NCI-H1092 treated with DMSO at 0.1 percent for 48 hours (cell line): ENCODE results near the gene CACNA1G.

Experiments used
- DNase-seq: peaks from one replicate; lab custom pipeline; 2025; lab: John Stamatoyannopoulos, UW

Gene CACNA1G

GRCh38 chr17:50568659-50569058 is 8.1 kb downstream of the CACNA1G start:
- no peak for DNase-seq

DNA sequence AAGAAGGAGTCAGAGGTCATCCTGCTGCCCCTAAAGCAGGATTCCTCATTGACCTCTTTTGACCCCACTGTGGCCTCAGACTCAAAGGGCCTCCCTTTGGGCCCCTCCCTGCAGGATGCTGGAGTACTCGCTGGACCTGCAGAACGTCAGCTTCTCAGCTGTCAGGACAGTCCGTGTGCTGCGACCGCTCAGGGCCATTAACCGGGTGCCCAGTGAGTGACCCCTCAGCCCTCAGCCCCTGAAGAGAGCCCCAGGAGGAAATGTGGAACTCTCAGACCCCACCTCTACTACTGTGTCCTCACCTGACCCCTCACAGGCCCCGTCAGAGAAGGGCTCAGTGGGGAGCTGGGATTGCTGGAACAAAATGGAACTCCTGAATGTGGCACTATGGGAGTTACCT is 9.1 kb downstream of the CACNA1G start:
- no peak for DNase-seq

- no peak for DNase-seq
These were observed 9.5 kb downstream of the CACNA1G start for GRCh38 chr17:50570032-50570431.

- DNase-seq, result no peak
These were observed 10.0 kb downstream of the CACNA1G start for GRCh38 chr17:50570528-50570927.

GRCh38 chr17:50571681-50572080 is 11.2 kb downstream of the CACNA1G start:
- DNase-seq, result no peak

DNA sequence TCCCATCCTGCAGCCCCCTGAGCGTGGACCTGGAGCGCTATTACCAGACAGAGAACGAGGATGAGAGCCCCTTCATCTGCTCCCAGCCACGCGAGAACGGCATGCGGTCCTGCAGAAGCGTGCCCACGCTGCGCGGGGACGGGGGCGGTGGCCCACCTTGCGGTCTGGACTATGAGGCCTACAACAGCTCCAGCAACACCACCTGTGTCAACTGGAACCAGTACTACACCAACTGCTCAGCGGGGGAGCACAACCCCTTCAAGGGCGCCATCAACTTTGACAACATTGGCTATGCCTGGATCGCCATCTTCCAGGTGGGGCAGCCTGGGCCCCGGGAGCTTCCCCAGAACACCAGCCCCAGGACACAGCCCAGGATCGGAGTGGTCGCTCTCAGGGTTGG is 12.0 kb downstream of the CACNA1G start:
- DNase-seq, result no peak

GRCh38 chr17:50573866-50574611 is 13.5 kb downstream of the CACNA1G start:
- no peak for DNase-seq

DNA sequence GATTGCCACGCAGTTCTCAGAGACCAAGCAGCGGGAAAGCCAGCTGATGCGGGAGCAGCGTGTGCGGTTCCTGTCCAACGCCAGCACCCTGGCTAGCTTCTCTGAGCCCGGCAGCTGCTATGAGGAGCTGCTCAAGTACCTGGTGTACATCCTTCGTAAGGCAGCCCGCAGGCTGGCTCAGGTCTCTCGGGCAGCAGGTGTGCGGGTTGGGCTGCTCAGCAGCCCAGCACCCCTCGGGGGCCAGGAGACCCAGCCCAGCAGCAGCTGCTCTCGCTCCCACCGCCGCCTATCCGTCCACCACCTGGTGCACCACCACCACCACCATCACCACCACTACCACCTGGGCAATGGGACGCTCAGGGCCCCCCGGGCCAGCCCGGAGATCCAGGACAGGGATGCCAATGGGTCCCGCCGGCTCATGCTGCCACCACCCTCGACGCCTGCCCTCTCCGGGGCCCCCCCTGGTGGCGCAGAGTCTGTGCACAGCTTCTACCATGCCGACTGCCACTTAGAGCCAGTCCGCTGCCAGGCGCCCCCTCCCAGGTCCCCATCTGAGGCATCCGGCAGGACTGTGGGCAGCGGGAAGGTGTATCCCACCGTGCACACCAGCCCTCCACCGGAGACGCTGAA is 15.2 kb downstream of the CACNA1G start:
- no peak for DNase-seq

DNA sequence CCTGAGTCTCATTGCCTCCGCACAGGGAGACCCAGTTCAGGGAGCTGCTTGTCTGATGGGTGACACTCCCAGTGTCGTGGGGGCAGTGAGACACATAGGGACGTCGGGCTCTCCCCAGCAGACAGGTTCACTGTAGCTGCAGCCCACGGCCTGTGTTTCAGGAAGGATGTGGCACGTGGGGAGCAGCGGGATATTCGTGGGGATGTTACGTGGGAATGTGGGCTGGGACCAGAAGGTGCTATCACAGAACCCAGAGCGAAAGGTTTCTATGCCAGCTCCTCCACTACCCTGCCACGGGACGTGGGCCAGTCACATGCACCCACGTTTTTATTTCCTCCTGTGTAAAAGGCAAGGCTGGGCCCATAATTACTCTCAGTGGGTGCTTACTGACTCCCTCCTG is 16.3 kb downstream of the CACNA1G start:
- no peak for DNase-seq

DNA sequence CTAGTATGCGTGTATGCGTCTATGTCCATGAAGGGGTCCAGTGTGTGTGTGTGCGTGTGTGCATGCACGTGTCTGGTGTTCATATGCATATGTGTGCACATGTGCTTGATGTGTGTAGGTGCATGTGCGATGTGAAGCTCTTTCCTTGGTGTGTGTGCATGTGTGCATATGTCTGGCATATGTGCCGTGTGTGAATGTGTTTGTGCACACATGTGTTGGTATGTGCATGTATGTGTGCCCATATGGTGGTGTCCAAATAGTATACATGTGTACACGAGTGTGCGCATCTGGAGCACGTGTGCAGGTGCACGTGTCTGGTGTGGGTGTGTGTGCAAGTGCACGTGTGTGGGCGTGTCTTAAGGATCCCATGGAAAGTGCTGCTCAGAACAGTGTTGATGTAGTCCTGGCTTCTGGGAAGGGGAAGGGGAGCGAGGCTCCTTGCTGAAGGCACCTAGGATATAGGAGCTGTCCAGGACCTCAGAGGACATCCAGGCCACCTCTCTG is 17.0 kb downstream of the CACNA1G start:
- no peak for DNase-seq

DNA sequence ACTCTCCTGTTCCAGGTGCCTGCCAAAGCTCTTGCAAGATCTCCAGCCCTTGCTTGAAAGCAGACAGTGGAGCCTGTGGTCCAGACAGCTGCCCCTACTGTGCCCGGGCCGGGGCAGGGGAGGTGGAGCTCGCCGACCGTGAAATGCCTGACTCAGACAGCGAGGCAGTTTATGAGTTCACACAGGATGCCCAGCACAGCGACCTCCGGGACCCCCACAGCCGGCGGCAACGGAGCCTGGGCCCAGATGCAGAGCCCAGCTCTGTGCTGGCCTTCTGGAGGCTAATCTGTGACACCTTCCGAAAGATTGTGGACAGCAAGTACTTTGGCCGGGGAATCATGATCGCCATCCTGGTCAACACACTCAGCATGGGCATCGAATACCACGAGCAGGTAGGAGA is 17.7 kb downstream of the CACNA1G start:
- DNase-seq, result no peak

DNA sequence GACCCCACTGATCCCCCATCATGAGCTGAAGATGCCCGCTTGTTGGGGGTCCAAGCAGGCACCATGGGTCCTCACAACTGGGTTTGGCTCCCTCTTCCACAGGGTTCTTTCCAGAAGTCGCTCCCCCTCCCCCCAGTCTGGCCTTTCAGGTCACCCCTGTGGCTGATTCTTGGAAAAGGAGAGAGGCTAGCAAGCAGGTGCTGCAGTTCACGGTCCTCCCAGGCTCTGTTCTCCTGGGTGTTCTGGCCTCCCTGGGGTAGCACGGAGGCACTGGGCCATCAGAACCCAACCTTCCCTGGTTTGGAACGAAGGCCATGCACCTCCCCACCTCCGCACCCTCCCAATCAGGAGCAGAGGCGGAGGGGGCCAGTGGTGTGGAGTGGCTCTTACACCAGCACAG is 18.9 kb downstream of the CACNA1G start:
- DNase-seq, result no peak

GRCh38 chr17:50580646-50581045 is 20.1 kb downstream of the CACNA1G start:
- no peak for DNase-seq

- DNase-seq, result no peak
These were observed 20.8 kb downstream of the CACNA1G start for GRCh38 chr17:50581316-50581715.

DNA sequence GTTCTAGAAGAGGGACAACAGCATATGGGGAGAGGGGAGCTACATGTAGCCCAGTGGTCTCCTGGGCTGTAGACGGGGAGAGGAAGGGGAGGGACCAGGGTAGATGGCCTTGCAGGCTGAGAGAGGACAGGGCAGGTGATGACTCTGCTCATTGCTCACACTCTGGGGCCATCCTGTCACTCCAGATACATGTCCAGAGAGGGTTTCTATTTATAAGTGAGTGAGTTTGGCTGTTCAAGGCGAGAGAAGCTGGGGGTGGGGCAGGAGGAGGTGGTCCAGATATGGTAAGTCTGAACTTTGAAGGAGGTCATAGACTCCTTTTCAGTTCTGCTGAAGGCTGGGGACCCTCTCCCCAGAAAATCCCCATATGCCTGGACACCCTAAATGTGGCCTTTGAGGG is 22.2 kb downstream of the CACNA1G start:
- no peak for DNase-seq

DNA sequence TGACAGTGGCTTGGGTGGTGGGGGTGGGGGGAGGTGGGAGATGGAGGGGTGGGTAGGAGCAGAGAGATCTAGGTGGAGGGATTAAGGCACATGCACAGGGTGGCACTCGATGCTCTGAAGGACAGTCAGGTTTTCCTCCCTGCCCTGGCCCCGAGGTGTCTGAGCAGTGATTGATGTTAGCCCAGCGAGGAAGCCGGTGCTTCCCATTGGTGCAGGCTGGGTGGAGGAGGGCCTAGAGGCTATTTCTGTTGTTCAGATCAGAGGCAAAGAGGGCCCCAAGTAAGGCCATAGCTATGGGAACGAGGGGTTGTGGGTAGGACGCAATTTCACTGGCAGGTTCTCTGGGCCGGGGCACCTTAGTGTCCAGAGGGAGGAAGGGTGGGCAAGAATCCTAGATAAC is 23.1 kb downstream of the CACNA1G start:
- no peak for DNase-seq

GRCh38 chr17:50584116-50584515 is 23.6 kb downstream of the CACNA1G start:
- DNase-seq, result no peak

- no peak for DNase-seq
These were observed 24.2 kb downstream of the CACNA1G start for GRCh38 chr17:50584749-50585148.

- no peak for DNase-seq
These were observed 24.8 kb downstream of the CACNA1G start for GRCh38 chr17:50585346-50585745.

GRCh38 chr17:50585891-50586290 is 25.4 kb downstream of the CACNA1G start:
- DNase-seq, result no peak

DNA sequence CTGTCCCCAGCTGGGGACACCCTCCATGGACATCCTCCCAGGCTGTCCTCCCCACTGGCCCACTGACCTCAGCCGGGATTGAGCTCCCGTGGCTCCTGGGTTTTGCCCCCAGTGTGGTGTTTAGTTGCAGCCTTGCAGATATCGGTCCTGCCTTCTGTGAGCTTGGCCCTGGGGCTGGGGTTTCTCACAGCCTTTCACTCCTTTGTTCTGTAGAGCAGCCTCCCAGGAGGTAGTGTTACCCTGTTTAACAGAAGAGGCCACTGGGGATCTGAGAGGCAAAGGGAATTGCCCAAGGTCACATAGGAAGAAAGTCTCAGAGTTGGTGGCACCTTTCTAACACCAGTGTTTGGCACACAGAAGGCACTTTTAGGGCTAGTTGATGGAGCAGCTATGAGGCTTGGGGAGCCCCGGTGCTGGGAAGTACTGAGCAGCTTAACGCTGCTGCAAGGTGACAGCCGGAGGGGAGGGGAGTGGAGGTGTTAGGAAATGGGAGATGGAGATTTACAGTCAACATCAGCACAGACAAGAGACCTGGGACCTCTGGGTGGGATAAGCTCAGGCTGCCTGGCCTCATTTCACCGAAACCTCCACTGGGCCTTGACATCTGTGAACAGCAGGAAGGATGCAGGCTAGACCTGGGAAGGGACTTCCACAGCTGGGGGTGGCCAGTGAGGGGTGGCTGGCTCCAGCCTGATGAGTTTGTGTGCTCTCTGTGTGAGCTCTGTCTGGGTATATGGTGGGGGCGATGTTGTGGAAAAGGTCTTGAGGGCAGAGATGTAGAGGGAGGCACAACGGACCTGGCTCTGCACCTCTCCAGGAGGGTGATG is 26.1 kb downstream of the CACNA1G start:
- DNase-seq, result no peak

DNA sequence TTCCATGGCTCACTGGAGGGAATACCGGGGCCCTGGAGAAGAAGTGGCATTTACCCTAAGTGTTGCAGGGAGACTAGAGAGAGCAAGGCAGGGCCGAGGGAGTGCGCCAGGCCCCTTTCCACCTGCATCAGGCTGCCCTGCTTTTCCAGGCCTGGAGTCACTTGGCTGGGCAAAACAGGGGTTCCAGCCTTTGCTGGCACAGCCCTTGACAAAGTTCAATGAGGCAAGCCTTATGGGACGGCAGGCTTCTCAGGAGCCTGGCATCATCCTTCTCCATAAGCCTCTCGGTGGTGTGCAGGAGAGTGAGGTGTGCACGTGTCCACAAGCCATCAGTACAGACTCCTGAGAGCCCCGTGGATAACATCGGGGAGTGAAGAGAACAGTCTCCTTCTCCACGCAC is 27.1 kb downstream of the CACNA1G start:
- DNase-seq, result no peak
